H1 (cell line): ENCODE data around the gene NMT2. TPM values are rescaled to one million over a fixed set of nuclear protein-coding genes. Genes with fewer than 3 reads are reported as not detected.

Experiments used
- CTCF ChIA-PET: fragments of 300-600 bp; sonication (Branson Sonifier 250); formaldehyde crosslinking; loops from one replicate; lab custom pipeline; 2021; ENCODE audit not compliant: partially characterized antibody; lab: Charles Lee
- POLR2A ChIA-PET: fragments of 300-600 bp; sonication (Branson Sonifier 250); formaldehyde crosslinking; loops from one replicate; lab custom pipeline; 2021; ENCODE audit warnings: inconsistent platforms; ENCODE audit not compliant: partially characterized antibody; lab: Charles Lee
- DNase-seq, 2 experiments: peaks; one replicate each; pipeline versions ENCODE4 v3.0.0 to v3.0.0-alpha.2; 2010 to 2022; ENCODE audit warnings: low spot score in 2 of 2, low read depth in 1 of 2, mixed read lengths in 1 of 2
- FAIRE-seq: peaks from 2 replicates; lab custom pipeline; 2011; peaks lifted over from hg19 to GRCh38; lab: Jason Lieb, UNC
- H2AFZ ChIP-seq: 2 replicates; pipeline ENCODE4 v1.8.1; 2012; ENCODE audit warnings: low read length, inconsistent platforms
- H2AK5ac ChIP-seq: 2 replicates; pipeline ENCODE4 v1.6.1; 2013; ENCODE audit warnings: low read depth, low read length
- H2BK120ac ChIP-seq: replicated peaks from 2 replicates; pipeline ENCODE3; 2013; ENCODE audit warnings: low read depth, low read length, inconsistent platforms
- H2BK12ac ChIP-seq: 2 replicates; pipeline ENCODE4 v1.6.1; 2013; ENCODE audit warnings: low read depth, low read length
- H2BK15ac ChIP-seq: 2 replicates; pipeline ENCODE4 v1.6.1; 2013; ENCODE audit warnings: low read length
- H2BK20ac ChIP-seq: 2 replicates; pipeline ENCODE4 v1.6.1; 2013; ENCODE audit warnings: low read length
- H2BK5ac ChIP-seq: 2 replicates; pipeline ENCODE4 v1.6.1; 2013; ENCODE audit warnings: low read depth, low read length
- H3K14ac ChIP-seq: 2 replicates; pipeline ENCODE4 v1.6.1; 2013; ENCODE audit warnings: inconsistent platforms; ENCODE audit not compliant: insufficient read length
- H3K18ac ChIP-seq: 2 replicates; pipeline ENCODE4 v1.6.1; 2013; ENCODE audit warnings: low read length; ENCODE audit errors: extremely low read depth
- H3K23ac ChIP-seq: 2 replicates; pipeline ENCODE4 v1.6.1; 2013; ENCODE audit warnings: inconsistent platforms; ENCODE audit not compliant: insufficient read length
- H3K23me2 ChIP-seq: 2 replicates; pipeline ENCODE4 v1.6.1; 2013; ENCODE audit warnings: low read depth, low read length
- H3K27ac ChIP-seq: 2 replicates; pipeline ENCODE4 v1.6.1; 2011; ENCODE audit warnings: low read depth, low read length, inconsistent platforms
- H3K27me3 ChIP-seq, 4 experiments: replicated peaks in 1 of 4; 1 replicate in 1 of 4; 2 replicates in 3 of 4; pipeline versions ENCODE4 v1.6.1 to v1.8.1; 2011 to 2013; ENCODE audit warnings: low read length in 3 of 4, mild to moderate bottlenecking in 3 of 4, inconsistent platforms in 2 of 4, mixed read lengths in 2 of 4, moderate library complexity in 1 of 4; ENCODE audit not compliant: control insufficient read depth in 3 of 4, insufficient read depth in 3 of 4; ENCODE audit errors: extremely low read depth in 1 of 4
- H3K36me3 ChIP-seq, 4 experiments: 2 replicates each; pipeline versions ENCODE4 v1.6.1 to v1.8.1; 2011 to 2013; ENCODE audit warnings: mild to moderate bottlenecking in 4 of 4, low read length in 3 of 4, moderate library complexity in 2 of 4, control low read depth in 1 of 4, inconsistent platforms in 1 of 4; ENCODE audit not compliant: insufficient read depth in 4 of 4, control insufficient read depth in 2 of 4
- H3K4ac ChIP-seq: replicated peaks from 2 replicates; pipeline ENCODE3; 2013; ENCODE audit warnings: low read length, low read depth, mixed read lengths, inconsistent platforms; ENCODE audit not compliant: insufficient read length
- H3K4me1 ChIP-seq, 4 experiments: replicated peaks in 1 of 4; 1 replicate in 1 of 4; 2 replicates in 3 of 4; pipeline versions ENCODE4 v1.6.1 to v1.8.1; 2011 to 2013; ENCODE audit warnings: low read length in 3 of 4, inconsistent platforms in 2 of 4, mixed read lengths in 1 of 4; ENCODE audit not compliant: insufficient read depth in 4 of 4, control insufficient read depth in 3 of 4
- H3K4me2 ChIP-seq, 2 experiments: 2 replicates each; pipeline versions ENCODE4 v1.6.1 to v1.8.1; 2011 to 2013; ENCODE audit warnings: low read depth in 2 of 2, low read length in 2 of 2, control low read depth in 1 of 2, inconsistent platforms in 1 of 2, mild to moderate bottlenecking in 1 of 2; ENCODE audit not compliant: insufficient read depth in 1 of 2
- H3K4me3 ChIP-seq, 4 experiments: fragments of 200-600, 300-600 bp in 1 of 4; sonication (generic), shearing (Covaris generic), sonication (Bioruptor Twin) in 1 of 4; 2 replicates each; pipeline versions ENCODE4 v1.5.1 to v1.8.1; 2011 to 2016; ENCODE audit warnings: low read length in 4 of 4, low read depth in 3 of 4, control low read depth in 2 of 4, inconsistent platforms in 2 of 4, mild to moderate bottlenecking in 2 of 4, mixed read lengths in 1 of 4, moderate library complexity in 1 of 4; ENCODE audit not compliant: insufficient read depth in 2 of 4; ENCODE audit errors: extremely low read depth in 1 of 4
- H3K56ac ChIP-seq: replicated peaks from 2 replicates; pipeline ENCODE3; 2013; ENCODE audit warnings: low read depth, mild to moderate bottlenecking, mixed read lengths, low read length, inconsistent platforms; ENCODE audit not compliant: insufficient read length
- H3K79me1 ChIP-seq: 2 replicates; pipeline ENCODE4 v1.6.1; 2013; ENCODE audit warnings: low read depth, low read length, control low read depth
- H3K79me2 ChIP-seq, 2 experiments: 2 replicates each; pipeline versions ENCODE4 v1.6.1 to v1.8.1; 2012 to 2013; ENCODE audit warnings: low read length in 2 of 2, mild to moderate bottlenecking in 2 of 2, inconsistent platforms in 1 of 2; ENCODE audit not compliant: insufficient read depth in 2 of 2, control insufficient read depth in 1 of 2
- H3K9ac ChIP-seq, 4 experiments: replicated peaks in 1 of 4; 1 replicate in 1 of 4; 2 replicates in 3 of 4; pipeline versions ENCODE4 v1.6.1 to v1.8.1; 2011 to 2013; ENCODE audit warnings: low read depth in 3 of 4, low read length in 3 of 4, control low read depth in 2 of 4, mild to moderate bottlenecking in 2 of 4, moderate library complexity in 2 of 4, inconsistent platforms in 1 of 4; ENCODE audit errors: extremely low read depth in 1 of 4
- H3K9me3 ChIP-seq, 2 experiments: 2 replicates each; pipeline versions ENCODE4 v1.6.1 to v1.8.1; 2012 to 2013; ENCODE audit warnings: mild to moderate bottlenecking in 2 of 2, moderate library complexity in 2 of 2, control low read depth in 1 of 2, inconsistent platforms in 1 of 2, low read depth in 1 of 2, low read length in 1 of 2, mixed read lengths in 1 of 2; ENCODE audit not compliant: insufficient read depth in 2 of 2
- H4K20me1 ChIP-seq, 2 experiments: replicated peaks in 1 of 2; 2 replicates each; pipeline versions ENCODE3 to v1.8.1; 2011 to 2013; ENCODE audit warnings: inconsistent platforms in 2 of 2, low read length in 2 of 2, mild to moderate bottlenecking in 1 of 2; ENCODE audit not compliant: insufficient read depth in 2 of 2, control insufficient read depth in 1 of 2
- H4K5ac ChIP-seq: 2 replicates; pipeline ENCODE4 v1.6.1; 2013; ENCODE audit warnings: low read length, low read depth, mixed read lengths, inconsistent platforms; ENCODE audit not compliant: insufficient read length
- H4K8ac ChIP-seq: 2 replicates; pipeline ENCODE4 v1.8.0; 2013; ENCODE audit warnings: mild to moderate bottlenecking, moderate library complexity, low read length, inconsistent platforms; ENCODE audit not compliant: insufficient read depth; ENCODE audit errors: extremely low read depth
- H4K91ac ChIP-seq: replicated peaks from 2 replicates; pipeline ENCODE3; 2013; ENCODE audit warnings: low read length, mixed read lengths, inconsistent platforms; ENCODE audit not compliant: insufficient read length
- BRCA1 ChIP-seq: IDR thresholded peaks from 2 replicates; pipeline ENCODE4 v1.6.1; 2012; ENCODE audit warnings: low read depth, low read length, improper control_type of control experiment
- KDM1A ChIP-seq: fragments of 200-600, 300-600 bp; sonication (generic); IDR thresholded peaks from 2 replicates; pipeline ENCODE4 v1.7.1; 2016; ENCODE audit warnings: mild to moderate bottlenecking, low read length, borderline replicate concordance
- WGBS, 2 experiments: shearing (Covaris generic) in 1 of 2; methylation state at CpG; one replicate each; pipeline versions ENCODE4 v1.1.6 to v1.1.7; 2013 to 2015; ENCODE audit warnings: low lambda C conversion rate in 2 of 2, mixed read lengths in 2 of 2, inconsistent platforms in 1 of 2, low coverage in 1 of 2, missing lambda C conversion rate in 1 of 2; ENCODE audit not compliant: insufficient replicate concordance in 2 of 2, insufficient coverage in 1 of 2, insufficient read length in 1 of 2; ENCODE audit errors: extremely low coverage in 1 of 2, missing lambda C conversion rate in 1 of 2; 5-methylcytosine and 5-hydroxymethylcytosine counted together
- polyA plus RNA-seq, 7 experiments: library from polyadenylated mRNA; depleted of rRNA in 3 of 7; stranded (reverse) in 5 of 7; unstranded in 2 of 7; fragments of >200 nt in 5 of 7; fragments of 200-250 nt in 2 of 7; gene quantifications; 1 replicate in 5 of 7; 2 replicates in 1 of 7; 4 replicates in 1 of 7; pipeline versions ENCODE4 v1.2.1 to v1.2.3, GENCODE V29; 2011 to 2013; ENCODE audit warnings: missing spikeins in 2 of 7, mixed read lengths in 2 of 7
- total RNA-seq: library from RNA; stranded (reverse); fragmentation: NEBNext Ultra II Directional; extraction: Animal tissue kit (Norgen Biotek cat#: 25700); gene quantifications from 2 replicates; pipeline ENCODE4 v1.2.1, GENCODE V29; 2021

Gene NMT2
- total and polyA plus RNA-seq, 2 of the 8 experiments (the other 6 are each of a cell fraction or from before 2014, with no cell fraction given), result 4.4 to 15.4 TPM

DNA sequence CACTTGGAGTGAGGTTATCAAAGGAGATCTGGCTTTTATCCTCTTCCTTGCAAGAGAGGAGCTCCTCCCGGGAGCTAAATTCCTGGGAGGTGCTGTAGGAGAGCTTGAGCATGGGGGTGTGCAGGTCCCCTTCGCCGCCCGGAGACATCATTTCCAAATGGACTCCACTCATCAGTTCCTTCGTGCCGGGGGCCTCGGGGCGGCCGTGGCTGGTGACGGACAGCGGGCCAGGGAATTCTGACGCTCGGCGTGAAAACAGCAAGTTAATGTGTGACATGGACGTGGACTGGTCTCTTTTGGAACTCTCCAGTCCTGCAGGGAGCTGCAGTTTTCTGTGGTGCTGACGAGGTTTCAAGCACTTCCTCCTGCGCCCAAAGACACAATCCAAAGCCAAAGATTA, 45.7 kb upstream of the NMT2 start:
- H3K79me2 ChIP-seq, result no peaks in the 10 kb centered on the region
- H3K4me3 ChIP-seq, result no peak overlapping the region
- POLR2A ChIA-PET, result interaction anchor here (0.9 kb wide), 1 partner anchor 7 kb away, joined by 3 read pairs; no protein-coding TSS in a partner anchor
- H3K4ac ChIP-seq, result no peak overlapping the region
- H2BK20ac ChIP-seq, result no peak overlapping the region
- CTCF ChIA-PET, result no interaction called here
- H3K56ac ChIP-seq, result no peak overlapping the region
- H3K36me3 ChIP-seq, result peaks cover 0 to 13% (median 5%) of the 10 kb centered on the region in 4 experiments; a peak in 4 of 8 replicates
- H2BK120ac ChIP-seq, result no peak overlapping the region
- FAIRE-seq (no peak), DNase-seq (no peak)
- H2AK5ac ChIP-seq, result no peak overlapping the region
- no peak overlapping the region for H2BK15ac ChIP-seq
- H3K79me1 ChIP-seq, result no peaks in the 10 kb centered on the region
- H3K18ac ChIP-seq, result no peak overlapping the region
- H2AFZ ChIP-seq, result no peak overlapping the region
- no peak overlapping the region for H2BK5ac ChIP-seq
- WGBS, 2 experiments, result 90% methylated on average over 17 of the region's 17 CpGs; no CpG with 5 or more reads in 1 of the 2 experiments
- no peak overlapping the region for H3K14ac ChIP-seq
- peaks cover 1% of the 10 kb centered on the region in 2 experiments for H4K20me1 ChIP-seq
- H4K91ac ChIP-seq, result no peak overlapping the region
- no peaks in the 10 kb centered on the region for H3K23me2 ChIP-seq
- no peak overlapping the region for H2BK12ac ChIP-seq
- H3K4me2 ChIP-seq, result no peak overlapping the region
- no peak overlapping the region for H3K9ac ChIP-seq
- H4K5ac ChIP-seq, result no peak overlapping the region
- no peaks in the 10 kb centered on the region for H3K9me3 ChIP-seq
- no peak overlapping the region for H3K23ac ChIP-seq
- no peak for TF ChIP-seq KDM1A
- no peak for TF ChIP-seq BRCA1
- no peak overlapping the region for H3K27ac ChIP-seq
- H4K8ac ChIP-seq, result peak overlapping the region; percentile 42; the same call in 1 of the 2 replicates
- no peaks in the 10 kb centered on the region for H3K27me3 ChIP-seq
- no peaks in the 10 kb centered on the region; a peak in 1 of 7 replicates for H3K4me1 ChIP-seq
